G401.6 (cell line): ENCODE results near the gene INO80.
A peak's percentile ranks its signal among the peaks of the same experiment; 100 is the strongest.
"Not testable (repeated sequence)": the region's sequence is repeated elsewhere in the genome, so short reads cannot be mapped to it uniquely, and the experiment has no call there.

ENCODE experiments used
- FAIRE-seq: peaks from 2 replicates; lab custom pipeline; 2012; peaks lifted over from hg19 to GRCh38; lab: Jason Lieb, UNC

Gene INO80

GRCh38 chr15:41116116-41116961, at the start of gene INO80:
Gene INO80, minus strand, starts transcription at chr15:41116280. Its CDS starts 19,970 bp downstream, at chr15:41096310.
- peak; percentile 95 for FAIRE-seq

- no peak for FAIRE-seq
Observed at GRCh38 chr15:41161736-41162135, 45.7 kb upstream of the INO80 start.

- FAIRE-seq: no peak
Observed at GRCh38 chr15:41161336-41161735, 45.3 kb upstream of the INO80 start.

- no peak for FAIRE-seq
Observed at GRCh38 chr15:41160639-41161315, 44.7 kb upstream of the INO80 start.

- FAIRE-seq: no peak
Observed at GRCh38 chr15:41154412-41154811, 38.3 kb upstream of the INO80 start.

- no peak for FAIRE-seq
Observed at GRCh38 chr15:41153733-41154132, 37.7 kb upstream of the INO80 start.

- no peak for FAIRE-seq
Observed at GRCh38 chr15:41151451-41152005, 35.4 kb upstream of the INO80 start.

- FAIRE-seq: no peak
Observed at GRCh38 chr15:41150279-41150678, 34.2 kb upstream of the INO80 start.

GRCh38 chr15:41148065-41148464, 32.0 kb upstream of the INO80 start:
- FAIRE-seq: no peak

GRCh38 chr15:41139619-41140018, 23.5 kb upstream of the INO80 start:
- FAIRE-seq: no peak

- FAIRE-seq: not testable (repeated sequence)
Observed at GRCh38 chr15:41139112-41139511, 23.0 kb upstream of the INO80 start.

GRCh38 chr15:41135580-41135979, 19.5 kb upstream of the INO80 start:
- FAIRE-seq: not testable (repeated sequence)

- no peak for FAIRE-seq
Observed at GRCh38 chr15:41133454-41133853, 17.4 kb upstream of the INO80 start.

- FAIRE-seq: not testable (repeated sequence)
Observed at GRCh38 chr15:41132094-41132493, 16.0 kb upstream of the INO80 start.

GRCh38 chr15:41128174-41128902, 12.3 kb upstream of the INO80 start:
- no peak for FAIRE-seq

GRCh38 chr15:41125931-41126642, 10.0 kb upstream of the INO80 start:
- FAIRE-seq: no peak

GRCh38 chr15:41125063-41125669, 9.1 kb upstream of the INO80 start:
- FAIRE-seq: no peak

- FAIRE-seq: no peak
Observed at GRCh38 chr15:41124058-41124457, 8.0 kb upstream of the INO80 start.

- FAIRE-seq: no peak
Observed at GRCh38 chr15:41122849-41123248, 6.8 kb upstream of the INO80 start.

- FAIRE-seq: no peak
Observed at GRCh38 chr15:41121951-41122350, 5.9 kb upstream of the INO80 start.

GRCh38 chr15:41116962-41117252, 827 bp upstream of the INO80 start:
- no peak for FAIRE-seq

- FAIRE-seq: no peak
Observed at GRCh38 chr15:41115652-41116115, 396 bp downstream of the INO80 start.
